HT-29 (cell line): ENCODE measurements around the gene SCARB2. TPM values are rescaled to one million over a fixed set of nuclear protein-coding genes. Genes with fewer than 3 reads are reported as not detected.

Experiments used
- DNase-seq: peaks from one replicate; pipeline ENCODE4 v3.0.0-alpha.2; 2015; ENCODE audit warnings: low spot score
- total RNA-seq: library from RNA; depleted of rRNA; stranded (reverse); fragments of >200 nt; shearing (Covaris generic); gene quantifications from 2 replicates; pipeline ENCODE4 v1.2.3, GENCODE V29; 2014

SCARB2 gene
- total RNA-seq, 1 experiment from 2014 or later, result 105 TPM

GRCh38 chr4:76199664-76200211, 13.9 kb downstream of the SCARB2 start:
- no peak for DNase-seq

DNA sequence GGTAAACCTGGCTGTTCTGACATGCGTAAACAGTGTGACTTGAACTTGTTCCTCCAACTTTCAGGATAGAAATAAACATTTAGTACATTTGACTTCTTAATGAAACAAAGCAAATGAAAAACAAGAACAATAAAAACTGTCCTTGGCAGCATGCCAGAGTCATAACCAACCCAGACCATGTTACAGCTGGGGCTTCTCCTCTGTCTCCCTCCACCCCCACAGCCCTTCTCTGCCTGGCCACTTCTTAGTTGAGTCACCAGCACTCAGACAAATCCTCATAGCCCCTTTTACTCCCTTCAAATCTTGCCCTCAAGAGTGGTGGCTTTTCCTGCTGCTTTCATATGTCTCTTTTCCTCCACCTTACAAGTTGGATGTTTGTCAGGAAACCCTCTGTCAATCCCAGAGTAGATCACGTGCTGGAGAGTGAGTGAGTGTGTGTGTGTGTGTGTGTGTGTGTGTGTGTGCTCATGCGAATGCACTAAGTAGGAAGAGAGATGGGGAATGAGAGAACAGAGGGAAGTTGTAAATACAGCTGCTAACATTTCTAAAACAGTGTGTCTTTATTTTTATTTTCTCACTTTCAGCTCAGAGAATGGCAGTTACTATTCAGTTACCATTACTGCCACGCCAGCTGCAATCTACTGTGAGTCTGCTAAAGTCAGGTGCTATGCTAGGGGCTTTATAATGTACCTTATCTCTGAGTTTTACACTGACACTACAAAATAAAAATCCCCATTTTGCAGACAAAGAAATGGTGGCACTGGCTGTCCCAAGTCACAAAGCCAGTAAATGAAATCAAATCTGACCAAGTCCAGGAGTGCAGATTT, 15.0 kb downstream of the SCARB2 start:
- DNase-seq, result peak; percentile 82

DNA sequence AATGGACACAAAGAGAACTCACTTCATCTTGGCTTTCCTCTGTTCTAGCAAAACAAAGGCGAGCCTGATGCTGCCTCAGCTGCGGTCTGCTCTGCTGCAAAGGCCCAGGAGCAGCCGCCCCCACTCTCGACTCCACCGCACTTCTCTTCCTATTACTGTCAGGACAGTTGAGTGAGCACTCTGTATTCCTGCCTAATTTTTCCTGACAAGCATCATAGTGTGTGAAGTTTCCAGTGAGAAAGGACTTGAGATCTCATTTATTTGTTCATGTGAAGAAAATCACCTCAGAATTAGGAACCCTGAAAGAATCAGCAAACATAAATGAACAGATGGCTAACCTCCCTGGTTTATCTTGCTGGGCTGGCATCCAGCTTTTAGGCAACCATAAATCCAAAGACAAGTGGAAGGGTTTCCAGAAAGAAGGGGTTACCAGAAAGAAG, 15.6 kb downstream of the SCARB2 start:
- no peak for DNase-seq

- DNase-seq, result no peak
These were observed 16.4 kb downstream of the SCARB2 start for GRCh38 chr4:76197031-76197743.

GRCh38 chr4:76196376-76196775, 17.2 kb downstream of the SCARB2 start:
- no peak for DNase-seq

GRCh38 chr4:76195326-76195725, 18.3 kb downstream of the SCARB2 start:
- DNase-seq, result no peak

- DNase-seq, result peak; percentile 21
These were observed 19.3 kb downstream of the SCARB2 start for GRCh38 chr4:76194325-76194724.

- no peak for DNase-seq
These were observed 21.4 kb downstream of the SCARB2 start for GRCh38 chr4:76192236-76192635.

DNA sequence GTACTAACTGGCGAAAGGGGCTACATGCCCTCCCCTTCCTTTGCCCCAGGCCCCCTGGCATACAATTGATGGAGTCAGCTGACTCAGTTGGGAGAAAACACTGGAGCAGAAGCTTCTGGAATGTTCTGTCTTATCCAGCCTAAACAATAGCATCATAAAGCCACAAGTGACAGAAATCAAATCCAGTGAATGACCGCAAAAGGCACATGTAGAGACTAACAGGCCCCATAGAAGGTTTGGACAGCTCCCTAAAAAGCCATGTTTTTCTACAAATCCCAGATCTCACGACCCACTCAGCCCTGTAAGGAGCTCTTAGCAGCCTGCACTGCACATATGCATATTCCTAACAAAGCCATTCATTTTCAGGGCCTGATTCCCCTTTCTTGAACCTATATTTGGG, 25.1 kb downstream of the SCARB2 start:
- no peak for DNase-seq

DNA sequence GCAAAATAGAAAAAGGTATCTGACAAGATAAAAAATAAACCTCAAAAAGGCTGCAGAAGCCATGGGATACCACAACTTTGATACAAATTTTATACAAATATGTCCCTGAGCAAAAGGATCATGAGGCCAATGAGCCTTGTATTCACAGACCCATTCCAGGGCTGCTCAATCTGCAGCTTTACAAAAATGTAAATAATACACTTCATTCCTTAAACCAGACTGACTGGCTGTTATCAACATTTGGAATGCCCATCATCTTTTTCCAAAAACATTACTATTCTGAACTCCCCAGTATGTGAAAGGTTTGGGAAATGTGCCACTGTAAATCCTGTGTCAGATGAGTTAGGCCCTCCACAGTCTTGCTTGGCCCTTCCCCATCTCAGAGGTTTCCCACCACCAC, 25.5 kb downstream of the SCARB2 start:
- no peak for DNase-seq

GRCh38 chr4:76187152-76187551, 26.5 kb downstream of the SCARB2 start:
- no peak for DNase-seq

GRCh38 chr4:76182463-76182862, 31.2 kb downstream of the SCARB2 start:
- no peak for DNase-seq

DNA sequence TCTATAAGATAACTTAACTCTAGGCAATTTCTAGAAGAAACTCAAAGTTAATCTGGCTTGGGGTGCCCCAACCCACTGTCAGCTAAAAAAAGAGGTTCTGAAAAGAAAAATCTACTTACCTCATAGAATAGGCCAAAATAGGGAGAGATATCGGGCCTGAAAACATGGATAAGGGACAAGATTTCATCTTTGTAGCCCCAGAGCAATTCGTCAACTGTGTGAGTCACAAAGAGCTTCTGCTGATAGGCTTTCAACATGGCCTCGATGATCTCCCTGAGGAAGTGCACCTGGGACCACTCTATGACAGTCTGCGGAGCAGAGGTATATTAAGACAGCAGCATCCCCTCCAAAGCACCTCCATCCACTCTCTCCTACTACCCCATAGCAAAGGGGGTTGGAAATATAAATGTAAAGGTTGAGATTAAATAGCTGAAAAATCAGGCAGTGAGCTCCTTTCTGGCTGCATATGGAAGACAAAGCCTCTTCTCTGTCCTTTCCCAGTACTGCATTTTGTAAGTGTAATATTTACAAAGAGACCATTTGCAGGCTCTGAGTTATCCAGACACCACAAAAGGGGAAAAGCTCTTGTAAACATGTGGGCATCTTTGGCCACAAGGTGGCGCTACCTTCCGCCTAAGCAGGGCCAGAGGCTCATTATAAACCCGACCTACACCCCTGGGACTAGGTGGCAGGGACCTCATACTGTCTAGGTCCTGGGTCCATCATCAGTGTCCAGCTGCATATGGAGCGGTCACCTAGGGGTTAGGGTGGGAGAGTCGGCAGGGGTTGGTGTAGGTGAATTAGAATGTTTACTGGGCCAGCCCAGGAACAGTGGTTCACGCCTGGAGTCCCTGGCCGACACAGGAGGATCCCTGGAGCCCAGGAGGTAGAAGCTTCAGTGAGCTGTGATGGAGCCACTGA, 34.0 kb downstream of the SCARB2 start:
- DNase-seq, result peak; percentile 91

DNA sequence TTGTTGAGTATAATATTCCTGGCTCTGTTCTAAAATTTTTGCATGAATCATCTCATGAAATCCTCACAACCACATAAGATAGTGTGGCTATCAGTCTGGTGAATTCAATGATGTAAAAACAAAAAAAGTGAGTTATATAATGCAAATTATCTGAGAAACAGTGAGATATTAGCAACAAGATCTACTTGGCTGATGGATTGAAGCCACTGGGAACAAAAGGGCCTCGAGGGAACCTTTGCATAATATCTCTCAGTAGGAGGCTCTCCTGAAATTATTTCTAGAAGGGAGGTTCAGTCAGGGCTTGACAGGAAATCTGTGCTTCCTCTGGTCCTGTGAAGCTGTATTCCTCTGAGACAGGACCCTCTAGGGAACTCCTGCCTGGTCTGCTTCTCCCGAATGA, 35.3 kb downstream of the SCARB2 start:
- DNase-seq, result no peak

DNA sequence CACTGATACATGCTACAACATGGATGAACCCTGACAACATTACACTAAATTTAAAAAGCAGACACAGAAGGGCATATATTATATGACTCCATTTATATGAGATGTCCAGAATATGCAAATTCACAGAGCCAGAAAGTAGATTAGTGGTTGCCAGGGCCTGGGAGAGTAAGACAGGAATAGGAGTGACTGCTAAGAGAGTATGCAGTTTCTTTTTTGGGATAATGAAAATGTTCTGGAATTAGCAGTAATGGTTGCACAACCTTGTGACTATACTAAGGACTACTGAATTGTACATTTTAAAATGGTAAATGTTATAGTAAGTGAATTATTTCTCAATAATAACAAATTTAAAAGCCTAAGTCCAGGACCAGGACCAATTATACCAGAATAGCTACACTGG, 35.9 kb downstream of the SCARB2 start:
- no peak for DNase-seq

- no peak for DNase-seq
These were observed 38.3 kb downstream of the SCARB2 start for GRCh38 chr4:76175336-76175735.

- DNase-seq, result no peak
These were observed 39.4 kb downstream of the SCARB2 start for GRCh38 chr4:76174216-76174615.

DNA sequence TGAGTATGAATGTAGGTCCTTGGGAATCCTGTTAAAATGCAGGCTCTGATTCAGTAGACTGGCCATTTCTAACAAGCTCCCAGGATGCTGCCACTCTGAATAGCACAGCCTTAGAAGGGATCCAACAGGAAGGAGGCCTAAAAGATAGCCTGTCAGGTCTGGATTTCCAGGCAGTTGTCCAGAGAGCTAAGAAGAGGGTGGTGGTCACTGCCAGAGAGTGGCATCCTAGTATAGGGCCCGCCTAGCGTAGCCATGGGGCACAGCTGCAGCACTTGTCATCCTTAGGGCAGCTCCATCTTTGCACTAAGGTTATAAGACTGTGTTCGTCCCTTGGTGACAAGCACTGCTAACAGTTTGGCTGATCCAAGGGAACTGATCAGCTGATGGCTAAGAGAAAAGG, 44.9 kb downstream of the SCARB2 start:
- no peak for DNase-seq

DNA sequence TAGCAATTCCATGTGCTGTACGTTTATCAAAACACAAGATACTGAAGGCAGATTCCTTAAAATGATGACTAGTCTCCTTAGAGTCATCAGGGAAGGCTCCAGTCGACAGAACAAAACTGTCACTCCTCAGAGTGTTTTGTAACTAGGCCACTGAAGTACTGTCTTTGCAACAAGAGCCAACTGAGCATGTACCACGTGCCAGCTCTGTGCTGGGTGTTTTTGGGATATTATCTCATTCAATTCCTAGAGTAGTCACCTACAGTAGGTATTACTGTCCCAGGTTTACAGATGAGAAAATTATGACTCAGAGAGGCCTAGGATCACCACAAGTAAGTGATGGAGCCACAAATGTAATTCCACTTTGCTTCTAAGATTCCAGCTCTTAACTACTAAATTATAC, 47.1 kb downstream of the SCARB2 start:
- no peak for DNase-seq

DNA sequence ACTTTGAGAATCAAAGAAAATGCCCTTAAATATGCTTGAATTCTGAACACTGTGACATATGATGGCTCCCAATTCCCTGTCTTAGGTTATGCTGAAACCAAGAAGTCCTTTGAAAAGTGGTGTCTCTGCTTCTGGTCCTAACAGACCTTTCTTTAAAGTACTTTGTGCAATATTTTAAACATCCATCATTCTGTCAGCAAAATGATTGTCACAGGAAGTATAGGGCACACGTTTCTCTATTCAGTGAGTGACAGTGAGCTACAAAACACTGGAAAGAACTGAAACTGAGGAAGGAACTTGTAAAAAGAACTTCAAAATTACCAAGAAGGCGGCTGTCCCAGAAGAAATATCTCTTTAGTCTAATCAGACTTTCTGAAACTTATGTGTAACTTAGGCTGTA, 53.3 kb downstream of the SCARB2 start:
- no peak for DNase-seq

DNA sequence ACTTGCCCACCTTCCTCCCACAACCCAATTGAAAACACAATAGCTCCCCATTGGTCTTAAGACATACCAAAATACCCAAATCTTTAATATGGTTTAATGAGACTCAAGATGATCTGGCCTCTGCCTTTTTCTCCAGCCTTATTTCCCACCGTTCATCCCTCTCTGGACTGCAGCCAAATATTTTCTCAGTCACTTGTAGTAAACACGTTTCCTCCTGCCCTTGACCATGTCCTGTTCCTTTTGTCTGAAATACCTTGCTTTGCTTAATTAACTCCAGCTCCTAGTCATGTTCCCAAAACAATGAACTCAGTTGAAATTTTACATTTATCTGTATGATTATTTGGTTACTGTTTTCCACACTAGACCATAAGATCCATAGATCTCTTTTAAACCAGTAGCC, 57.0 kb downstream of the SCARB2 start:
- no peak for DNase-seq

GRCh38 chr4:76155979-76156378, 57.6 kb downstream of the SCARB2 start:
- DNase-seq, result no peak
